LNCaP clone FGC (cell line): ENCODE measurements around the gene SLC2A2.

Source experiments
- DNase-seq: peaks from one replicate; pipeline ENCODE4 v3.0.0-alpha.2; 2011; ENCODE audit warnings: low read depth
- H3K4me3 ChIP-seq: 2 replicates; pipeline ENCODE4 v1.5.1; 2011; ENCODE audit warnings: mild to moderate bottlenecking, low read depth, low read length, control low read depth
- TF ChIP-seq, protein P1 (sequence below): IDR thresholded peaks from 2 replicates; pipeline ENCODE4 v1.5.1; 2012; ENCODE audit warnings: mild to moderate bottlenecking; ENCODE audit not compliant: control insufficient read depth, insufficient read depth; ENCODE audit errors: extremely low read depth

Gene SLC2A2

DNA sequence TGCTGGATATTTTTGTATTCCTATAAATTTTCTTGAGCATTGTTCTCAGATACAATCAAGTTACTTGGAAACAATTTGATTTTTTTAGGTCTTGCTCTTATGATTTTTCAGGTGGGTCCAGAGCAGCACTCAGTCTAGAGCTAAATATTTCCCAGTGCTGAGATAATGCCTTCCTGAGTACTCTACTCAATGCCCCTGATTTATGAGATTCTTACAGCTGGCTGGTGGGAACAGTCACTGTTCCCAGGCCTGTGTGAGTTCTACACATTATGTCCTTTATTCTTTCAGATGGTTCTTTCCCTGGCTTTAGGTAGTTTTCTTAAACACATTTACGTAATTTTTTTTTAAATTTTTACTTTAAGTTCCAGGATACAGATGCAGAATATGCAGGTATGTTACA, 67.1 kb downstream of the SLC2A2 start:
- no peak for DNase-seq
- TF ChIP-seq, protein P1, sequence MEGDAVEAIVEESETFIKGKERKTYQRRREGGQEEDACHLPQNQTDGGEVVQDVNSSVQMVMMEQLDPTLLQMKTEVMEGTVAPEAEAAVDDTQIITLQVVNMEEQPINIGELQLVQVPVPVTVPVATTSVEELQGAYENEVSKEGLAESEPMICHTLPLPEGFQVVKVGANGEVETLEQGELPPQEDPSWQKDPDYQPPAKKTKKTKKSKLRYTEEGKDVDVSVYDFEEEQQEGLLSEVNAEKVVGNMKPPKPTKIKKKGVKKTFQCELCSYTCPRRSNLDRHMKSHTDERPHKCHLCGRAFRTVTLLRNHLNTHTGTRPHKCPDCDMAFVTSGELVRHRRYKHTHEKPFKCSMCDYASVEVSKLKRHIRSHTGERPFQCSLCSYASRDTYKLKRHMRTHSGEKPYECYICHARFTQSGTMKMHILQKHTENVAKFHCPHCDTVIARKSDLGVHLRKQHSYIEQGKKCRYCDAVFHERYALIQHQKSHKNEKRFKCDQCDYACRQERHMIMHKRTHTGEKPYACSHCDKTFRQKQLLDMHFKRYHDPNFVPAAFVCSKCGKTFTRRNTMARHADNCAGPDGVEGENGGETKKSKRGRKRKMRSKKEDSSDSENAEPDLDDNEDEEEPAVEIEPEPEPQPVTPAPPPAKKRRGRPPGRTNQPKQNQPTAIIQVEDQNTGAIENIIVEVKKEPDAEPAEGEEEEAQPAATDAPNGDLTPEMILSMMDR: no peak
- H3K4me3 ChIP-seq: no peak overlapping the region

- no peak overlapping the region for H3K4me3 ChIP-seq
- no peak for DNase-seq
- TF ChIP-seq, protein P1: no peak
These were observed 69.9 kb downstream of the SLC2A2 start for GRCh38 chr3:170956647-170957046.

DNA sequence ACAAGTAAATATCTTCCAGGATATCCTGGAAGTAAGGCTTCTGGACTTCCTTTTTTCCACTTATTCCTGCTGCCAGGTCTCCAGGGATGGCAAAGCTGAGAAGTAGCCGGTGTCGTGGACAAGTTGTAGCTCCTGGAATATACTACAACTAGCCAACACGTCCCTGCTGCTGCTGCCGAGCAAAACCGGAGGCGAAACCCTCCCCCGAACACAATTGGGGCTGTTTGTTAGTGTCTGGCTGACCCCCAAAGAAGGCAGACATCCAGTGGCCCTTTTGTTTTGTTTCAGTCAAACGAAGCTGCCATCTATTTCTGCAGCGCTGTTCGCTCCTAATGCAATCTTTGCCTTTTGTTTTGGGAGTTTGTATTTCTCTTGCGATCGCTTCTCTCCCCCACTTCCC, 72.8 kb downstream of the SLC2A2 start:
- TF ChIP-seq, protein P1: no peak
- no peak overlapping the region for H3K4me3 ChIP-seq
- DNase-seq: no peak

GRCh38 chr3:170953229-170953628, 73.3 kb downstream of the SLC2A2 start:
- TF ChIP-seq, protein P1: no peak
- H3K4me3 ChIP-seq: no peak overlapping the region
- DNase-seq: no peak

DNA sequence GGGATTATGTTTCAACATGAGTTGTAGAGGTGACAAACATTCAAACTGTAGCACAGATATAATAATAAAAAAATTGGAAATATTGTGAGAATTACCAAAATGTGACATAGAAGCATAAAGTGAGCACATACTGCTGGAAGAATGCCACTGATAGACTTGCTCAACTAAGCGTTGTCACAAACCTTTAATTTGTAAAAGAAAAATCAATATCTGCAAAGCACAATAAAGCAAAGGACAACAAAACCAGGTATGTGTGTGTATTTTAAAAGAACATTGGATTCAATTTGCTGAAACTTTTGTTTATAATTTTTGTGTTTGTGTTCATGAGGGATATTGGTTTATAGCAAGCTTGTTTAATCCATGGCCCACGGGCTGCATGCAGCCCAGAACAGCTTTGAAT, 77.3 kb downstream of the SLC2A2 start:
- TF ChIP-seq, protein P1: no peak
- no peak for DNase-seq
- no peak overlapping the region for H3K4me3 ChIP-seq

GRCh38 chr3:170947018-170947769, 79.3 kb downstream of the SLC2A2 start:
- TF ChIP-seq, protein P1: no peak
- no peak overlapping the region for H3K4me3 ChIP-seq
- no peak for DNase-seq
